GM23338 (cell line): Measurements from ENCODE around the gene CACNB2. TPM values are rescaled to one million over a fixed set of nuclear protein-coding genes. Genes with fewer than 3 reads are reported as not detected.

Source experiments
- ATAC-seq: fragments of 200-7000 bp; cut with Tn5 transposase; 3 replicates; pipeline ENCODE4 v1.9.1; 2020
- DNase-seq: peaks from one replicate; pipeline ENCODE4 v3.0.0-alpha.2; 2015; ENCODE audit warnings: low spot score
- H2AFZ ChIP-seq: fragments of 200-600 bp; sonication (generic); 2 replicates; pipeline ENCODE4 v1.8.0; 2016; ENCODE audit warnings: antibody characterized with exemption, mild to moderate bottlenecking, moderate library complexity
- H3F3A ChIP-seq: fragments of 200-600 bp; sonication (generic); replicated peaks from 2 replicates; pipeline ENCODE4 v1.8.0; 2017; ENCODE audit warnings: antibody characterized with exemption, mixed run types, low read depth
- H3K27ac ChIP-seq: fragments of 200-600 bp; sonication (generic); 2 replicates; pipeline ENCODE4 v1.6.1; 2016; ENCODE audit warnings: low read depth
- H3K27me3 ChIP-seq: fragments of 200-600 bp; sonication (generic); 2 replicates; pipeline ENCODE4 v1.8.0; 2016; ENCODE audit warnings: mild to moderate bottlenecking, mixed run types, moderate library complexity; ENCODE audit not compliant: insufficient read depth
- H3K36me3 ChIP-seq: fragments of 200-600 bp; sonication (generic); 2 replicates; pipeline ENCODE4 v1.8.0; 2016; ENCODE audit warnings: mild to moderate bottlenecking; ENCODE audit not compliant: insufficient read depth
- H3K4me1 ChIP-seq: fragments of 200-600 bp; sonication (generic); 2 replicates; pipeline ENCODE4 v1.8.0; 2016; ENCODE audit warnings: mild to moderate bottlenecking, moderate library complexity; ENCODE audit not compliant: insufficient read depth
- H3K4me2 ChIP-seq: fragments of 200-600 bp; sonication (generic); 2 replicates; pipeline ENCODE4 v1.7.1; 2017; ENCODE audit warnings: mixed run types
- H3K4me3 ChIP-seq: fragments of 200-600 bp; sonication (generic); 2 replicates; pipeline ENCODE4 v1.6.1; 2016; ENCODE audit warnings: mixed run types
- H3K79me2 ChIP-seq: fragments of 200-600 bp; sonication (generic); replicated peaks from 2 replicates; pipeline ENCODE4 v1.8.0; 2017; ENCODE audit warnings: mild to moderate bottlenecking; ENCODE audit not compliant: insufficient read depth
- H3K9me2 ChIP-seq: fragments of 200-600 bp; sonication (generic); 2 replicates; pipeline ENCODE4 v1.8.0; 2017; ENCODE audit not compliant: insufficient read depth
- H4K20me1 ChIP-seq: fragments of 200-600 bp; sonication (generic); replicated peaks from 2 replicates; pipeline ENCODE4 v1.8.0; 2017; ENCODE audit warnings: mild to moderate bottlenecking; ENCODE audit not compliant: insufficient read depth
- H3K27ac Mint-ChIP-seq: 2 replicates; pipeline ENCODE4 v1.8.0; 2020; ENCODE audit warnings: inconsistent platforms, mild to moderate bottlenecking, moderate library complexity, mixed read lengths
- H3K27me3 Mint-ChIP-seq: 3 replicates; pipeline ENCODE4 v1.8.0; 2022; ENCODE audit warnings: low read depth, mild to moderate bottlenecking, moderate library complexity, mixed read lengths, inconsistent platforms; ENCODE audit not compliant: insufficient read depth, poor library complexity
- H3K36me3 Mint-ChIP-seq: 3 replicates; pipeline ENCODE4 v1.8.0; 2021; ENCODE audit warnings: low read depth, mild to moderate bottlenecking, inconsistent platforms, moderate library complexity, mixed read lengths
- H3K4me1 Mint-ChIP-seq: 3 replicates; pipeline ENCODE4 v1.8.0; 2020; ENCODE audit warnings: mild to moderate bottlenecking, inconsistent platforms, mixed read lengths
- H3K4me3 Mint-ChIP-seq: 3 replicates; pipeline ENCODE4 v1.8.0; 2021; ENCODE audit warnings: moderate library complexity, mild to moderate bottlenecking, inconsistent platforms, mixed read lengths
- H3K9me3 Mint-ChIP-seq: 3 replicates; pipeline ENCODE4 v1.8.0; 2020; ENCODE audit warnings: moderate library complexity, mild to moderate bottlenecking, inconsistent platforms, mixed read lengths
- CREB1 ChIP-seq: fragments of 250-450 bp; sonication (Bioruptor Pico); IDR thresholded peaks from 2 replicates; pipeline ENCODE4 v1.5.0; 2020; ENCODE audit warnings: low read depth, mild to moderate bottlenecking, moderate library complexity
- JUNB ChIP-seq: IDR thresholded peaks from one replicate; pipeline ENCODE4 v1.6.1; 2016; ENCODE audit warnings: antibody characterized with exemption; ENCODE audit not compliant: unreplicated experiment
- NANOG ChIP-seq: IDR thresholded peaks from 2 replicates; pipeline ENCODE4 v1.6.1; 2016; ENCODE audit warnings: antibody characterized with exemption, borderline replicate concordance
- STAT1 ChIP-seq: IDR thresholded peaks from one replicate; pipeline ENCODE4 v1.6.1; 2016; ENCODE audit warnings: antibody characterized with exemption; ENCODE audit not compliant: unreplicated experiment
- ZNF114 ChIP-seq: fragments of 250-450 bp; sonication (Bioruptor Pico); IDR thresholded peaks from 2 replicates; pipeline ENCODE4 v1.5.0; 2020; ENCODE audit warnings: mild to moderate bottlenecking, moderate library complexity
- polyA plus RNA-seq: library from polyadenylated mRNA; unstranded; fragments of >200 nt; fragmentation: Nextera tagmentation; extraction: Ambion mirVana; gene quantifications from 2 replicates; pipeline ENCODE4 v1.2.1, GENCODE V29; 2016
- total RNA-seq: library from RNA; depleted of rRNA; stranded (reverse); fragments of >200 nt; shearing (Covaris generic); gene quantifications from 2 replicates; pipeline ENCODE4 v1.2.3, GENCODE V29; 2014
- TF ChIP-seq, protein P1 (sequence below): fragments of 250-450 bp; sonication (Bioruptor Pico); IDR thresholded peaks from 2 replicates; pipeline ENCODE4 v1.5.0; 2020; ENCODE audit warnings: mild to moderate bottlenecking, moderate library complexity
- TF ChIP-seq, protein P2 (sequence below): IDR thresholded peaks from 2 replicates; pipeline ENCODE4 v1.6.1; 2016; ENCODE audit warnings: antibody characterized with exemption
- TF ChIP-seq, protein P3 (sequence below), 2 experiments: fragments of 200-600 bp in 1 of 2; sonication (generic) in 1 of 2; conservative IDR thresholded peaks; 2 replicates each; pipeline versions ENCODE4 v1.5.1 to v1.6.1; 2016 to 2017; ENCODE audit warnings: antibody characterized with exemption in 2 of 2, low read depth in 2 of 2, mild to moderate bottlenecking in 2 of 2, moderate library complexity in 1 of 2

CACNB2 gene
- total and polyA plus RNA-seq, 2 experiments from 2014 or later = 5.0 to 5.9 TPM

DNA sequence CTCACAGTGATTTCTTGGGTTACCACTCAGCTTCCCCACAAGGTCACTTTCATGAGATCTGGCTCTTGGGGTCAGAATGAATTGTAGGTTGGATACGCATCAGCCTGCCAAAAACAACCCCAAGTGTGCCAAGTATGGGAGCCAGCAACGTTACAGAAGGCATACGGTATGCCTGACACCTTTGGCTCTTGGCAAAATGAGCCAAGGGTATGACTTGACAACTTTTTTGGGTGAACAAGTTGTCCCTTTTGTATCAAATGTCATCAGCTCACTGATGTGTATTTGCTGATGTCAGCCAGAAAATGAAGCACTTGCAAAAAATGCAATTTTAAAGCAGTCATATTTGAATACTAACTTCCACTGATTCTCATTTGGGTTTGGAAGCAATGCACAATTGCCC is 168.4 kb downstream of the CACNB2 start (continued):
- TF ChIP-seq, protein P1, sequence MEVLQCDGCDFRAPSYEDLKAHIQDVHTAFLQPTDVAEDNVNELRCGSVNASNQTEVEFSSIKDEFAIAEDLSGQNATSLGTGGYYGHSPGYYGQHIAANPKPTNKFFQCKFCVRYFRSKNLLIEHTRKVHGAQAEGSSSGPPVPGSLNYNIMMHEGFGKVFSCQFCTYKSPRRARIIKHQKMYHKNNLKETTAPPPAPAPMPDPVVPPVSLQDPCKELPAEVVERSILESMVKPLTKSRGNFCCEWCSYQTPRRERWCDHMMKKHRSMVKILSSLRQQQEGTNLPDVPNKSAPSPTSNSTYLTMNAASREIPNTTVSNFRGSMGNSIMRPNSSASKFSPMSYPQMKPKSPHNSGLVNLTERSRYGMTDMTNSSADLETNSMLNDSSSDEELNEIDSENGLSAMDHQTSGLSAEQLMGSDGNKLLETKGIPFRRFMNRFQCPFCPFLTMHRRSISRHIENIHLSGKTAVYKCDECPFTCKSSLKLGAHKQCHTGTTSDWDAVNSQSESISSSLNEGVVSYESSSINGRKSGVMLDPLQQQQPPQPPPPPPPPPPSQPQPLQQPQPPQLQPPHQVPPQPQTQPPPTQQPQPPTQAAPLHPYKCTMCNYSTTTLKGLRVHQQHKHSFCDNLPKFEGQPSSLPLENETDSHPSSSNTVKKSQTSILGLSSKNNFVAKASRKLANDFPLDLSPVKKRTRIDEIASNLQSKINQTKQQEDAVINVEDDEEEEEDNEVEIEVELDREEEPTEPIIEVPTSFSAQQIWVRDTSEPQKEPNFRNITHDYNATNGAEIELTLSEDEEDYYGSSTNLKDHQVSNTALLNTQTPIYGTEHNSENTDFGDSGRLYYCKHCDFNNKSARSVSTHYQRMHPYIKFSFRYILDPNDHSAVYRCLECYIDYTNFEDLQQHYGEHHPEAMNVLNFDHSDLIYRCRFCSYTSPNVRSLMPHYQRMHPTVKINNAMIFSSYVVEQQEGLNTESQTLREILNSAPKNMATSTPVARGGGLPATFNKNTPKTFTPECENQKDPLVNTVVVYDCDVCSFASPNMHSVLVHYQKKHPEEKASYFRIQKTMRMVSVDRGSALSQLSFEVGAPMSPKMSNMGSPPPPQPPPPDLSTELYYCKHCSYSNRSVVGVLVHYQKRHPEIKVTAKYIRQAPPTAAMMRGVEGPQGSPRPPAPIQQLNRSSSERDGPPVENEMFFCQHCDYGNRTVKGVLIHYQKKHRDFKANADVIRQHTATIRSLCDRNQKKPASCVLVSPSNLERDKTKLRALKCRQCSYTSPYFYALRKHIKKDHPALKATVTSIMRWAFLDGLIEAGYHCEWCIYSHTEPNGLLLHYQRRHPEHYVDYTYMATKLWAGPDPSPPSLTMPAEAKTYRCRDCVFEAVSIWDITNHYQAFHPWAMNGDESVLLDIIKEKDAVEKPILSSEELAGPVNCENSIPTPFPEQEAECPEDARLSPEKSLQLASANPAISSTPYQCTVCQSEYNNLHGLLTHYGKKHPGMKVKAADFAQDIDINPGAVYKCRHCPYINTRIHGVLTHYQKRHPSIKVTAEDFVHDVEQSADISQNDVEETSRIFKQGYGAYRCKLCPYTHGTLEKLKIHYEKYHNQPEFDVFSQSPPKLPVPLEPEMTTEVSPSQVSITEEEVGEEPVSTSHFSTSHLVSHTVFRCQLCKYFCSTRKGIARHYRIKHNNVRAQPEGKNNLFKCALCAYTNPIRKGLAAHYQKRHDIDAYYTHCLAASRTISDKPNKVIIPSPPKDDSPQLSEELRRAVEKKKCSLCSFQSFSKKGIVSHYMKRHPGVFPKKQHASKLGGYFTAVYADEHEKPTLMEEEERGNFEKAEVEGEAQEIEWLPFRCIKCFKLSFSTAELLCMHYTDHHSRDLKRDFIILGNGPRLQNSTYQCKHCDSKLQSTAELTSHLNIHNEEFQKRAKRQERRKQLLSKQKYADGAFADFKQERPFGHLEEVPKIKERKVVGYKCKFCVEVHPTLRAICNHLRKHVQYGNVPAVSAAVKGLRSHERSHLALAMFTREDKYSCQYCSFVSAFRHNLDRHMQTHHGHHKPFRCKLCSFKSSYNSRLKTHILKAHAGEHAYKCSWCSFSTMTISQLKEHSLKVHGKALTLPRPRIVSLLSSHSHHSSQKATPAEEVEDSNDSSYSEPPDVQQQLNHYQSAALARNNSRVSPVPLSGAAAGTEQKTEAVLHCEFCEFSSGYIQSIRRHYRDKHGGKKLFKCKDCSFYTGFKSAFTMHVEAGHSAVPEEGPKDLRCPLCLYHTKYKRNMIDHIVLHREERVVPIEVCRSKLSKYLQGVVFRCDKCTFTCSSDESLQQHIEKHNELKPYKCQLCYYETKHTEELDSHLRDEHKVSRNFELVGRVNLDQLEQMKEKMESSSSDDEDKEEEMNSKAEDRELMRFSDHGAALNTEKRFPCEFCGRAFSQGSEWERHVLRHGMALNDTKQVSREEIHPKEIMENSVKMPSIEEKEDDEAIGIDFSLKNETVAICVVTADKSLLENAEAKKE (CRISPR knock-in tag) = no peak
- TF ChIP-seq, protein P2, sequence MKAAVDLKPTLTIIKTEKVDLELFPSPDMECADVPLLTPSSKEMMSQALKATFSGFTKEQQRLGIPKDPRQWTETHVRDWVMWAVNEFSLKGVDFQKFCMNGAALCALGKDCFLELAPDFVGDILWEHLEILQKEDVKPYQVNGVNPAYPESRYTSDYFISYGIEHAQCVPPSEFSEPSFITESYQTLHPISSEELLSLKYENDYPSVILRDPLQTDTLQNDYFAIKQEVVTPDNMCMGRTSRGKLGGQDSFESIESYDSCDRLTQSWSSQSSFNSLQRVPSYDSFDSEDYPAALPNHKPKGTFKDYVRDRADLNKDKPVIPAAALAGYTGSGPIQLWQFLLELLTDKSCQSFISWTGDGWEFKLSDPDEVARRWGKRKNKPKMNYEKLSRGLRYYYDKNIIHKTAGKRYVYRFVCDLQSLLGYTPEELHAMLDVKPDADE = no peak

DNA sequence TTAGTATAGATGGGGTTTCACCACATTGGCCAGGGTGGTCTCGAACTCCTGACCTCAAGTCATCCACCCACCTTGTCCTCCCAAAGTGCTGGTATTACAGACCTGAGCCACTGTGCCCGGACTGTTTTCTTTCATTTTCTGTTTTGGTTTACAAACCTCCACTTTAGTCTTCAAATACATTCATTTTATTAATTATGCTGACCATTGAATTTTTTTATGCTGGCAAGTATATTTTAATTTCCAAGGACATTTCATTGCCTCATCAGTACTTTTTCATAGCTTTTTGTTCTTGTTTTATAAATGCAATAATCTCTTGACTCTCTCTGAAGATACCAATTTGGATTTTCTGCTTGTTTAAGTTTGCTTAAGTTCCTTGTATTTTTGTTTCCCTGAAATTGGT is 170.5 kb downstream of the CACNB2 start:
- TF ChIP-seq, protein P2 = no peak
- TF ChIP-seq, protein P3, sequence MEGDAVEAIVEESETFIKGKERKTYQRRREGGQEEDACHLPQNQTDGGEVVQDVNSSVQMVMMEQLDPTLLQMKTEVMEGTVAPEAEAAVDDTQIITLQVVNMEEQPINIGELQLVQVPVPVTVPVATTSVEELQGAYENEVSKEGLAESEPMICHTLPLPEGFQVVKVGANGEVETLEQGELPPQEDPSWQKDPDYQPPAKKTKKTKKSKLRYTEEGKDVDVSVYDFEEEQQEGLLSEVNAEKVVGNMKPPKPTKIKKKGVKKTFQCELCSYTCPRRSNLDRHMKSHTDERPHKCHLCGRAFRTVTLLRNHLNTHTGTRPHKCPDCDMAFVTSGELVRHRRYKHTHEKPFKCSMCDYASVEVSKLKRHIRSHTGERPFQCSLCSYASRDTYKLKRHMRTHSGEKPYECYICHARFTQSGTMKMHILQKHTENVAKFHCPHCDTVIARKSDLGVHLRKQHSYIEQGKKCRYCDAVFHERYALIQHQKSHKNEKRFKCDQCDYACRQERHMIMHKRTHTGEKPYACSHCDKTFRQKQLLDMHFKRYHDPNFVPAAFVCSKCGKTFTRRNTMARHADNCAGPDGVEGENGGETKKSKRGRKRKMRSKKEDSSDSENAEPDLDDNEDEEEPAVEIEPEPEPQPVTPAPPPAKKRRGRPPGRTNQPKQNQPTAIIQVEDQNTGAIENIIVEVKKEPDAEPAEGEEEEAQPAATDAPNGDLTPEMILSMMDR (conservative IDR thresholded peaks at IDR 0.05; ENCODE audit: low read depth in 2 of 2) = no peak
- TF ChIP-seq JUNB (no peak), ZNF114 (CRISPR knock-in tag) (no peak), STAT1 (no peak), NANOG (no peak), CREB1 (CRISPR knock-in tag) (no peak)
- Histone ChIP-seq H3K4me2 (no peak overlapping the region), H3K36me3 (no peaks in the 10 kb centered on the region), H3F3A (no peaks in the 10 kb centered on the region), H3K4me3 (no peak overlapping the region), H3K9me2 (no peaks in the 10 kb centered on the region), H3K79me2 (no peaks in the 10 kb centered on the region), H3K27ac (no peak overlapping the region), H2AFZ (no peak overlapping the region), H3K4me1 (no peaks in the 10 kb centered on the region), H4K20me1 (no peaks in the 10 kb centered on the region), H3K27me3 (no peaks in the 10 kb centered on the region)
- Mint-ChIP-seq H3K4me3 (no peak overlapping the region), H3K27ac (no peak overlapping the region), H3K4me1 (peaks cover 5% of the 10 kb centered on the region; the same call in 2 of the 3 replicates), H3K36me3 (no peaks in the 10 kb centered on the region), H3K9me3 (no peaks in the 10 kb centered on the region), H3K27me3 (peaks cover 2% of the 10 kb centered on the region)
- ATAC-seq (no peak), DNase-seq (no peak)
